ENCODE results near the gene NOSIP. TPM values are rescaled to one million over a fixed set of nuclear protein-coding genes. Genes with fewer than 3 reads are reported as not detected.

Gene NOSIP
- polyA plus RNA-seq, 4 donors = 62.3 to 89.4 (median 68.5) TPM

GRCh38 chr19:49574206-49574755 is 6.1 kb downstream of the NOSIP start:
- DNase-seq (ENCODE audit: low read depth in 4 of 4, low spot score in 2 of 4) = no peak

- no peak for DNase-seq (ENCODE audit: low read depth in 4 of 4, low spot score in 2 of 4)
These were observed 6.9 kb downstream of the NOSIP start for GRCh38 chr19:49573425-49573824.

GRCh38 chr19:49573009-49573408 is 7.3 kb downstream of the NOSIP start:
- DNase-seq (ENCODE audit: low read depth in 4 of 4, low spot score in 2 of 4) = no peak

- DNase-seq (ENCODE audit: low read depth in 4 of 4, low spot score in 2 of 4) = no peak
These were observed 9.2 kb downstream of the NOSIP start for GRCh38 chr19:49570997-49571676.

- DNase-seq (ENCODE audit: low read depth in 4 of 4, low spot score in 2 of 4) = peak in 1 of 4 donors; percentile 81
These were observed 10.1 kb downstream of the NOSIP start for GRCh38 chr19:49570138-49570856.

- DNase-seq (ENCODE audit: low read depth in 4 of 4, low spot score in 2 of 4) = no peak
These were observed 12.4 kb downstream of the NOSIP start for GRCh38 chr19:49567861-49568441.

GRCh38 chr19:49566302-49566701 is 14.1 kb downstream of the NOSIP start:
- no peak for DNase-seq (ENCODE audit: low read depth in 4 of 4, low spot score in 2 of 4)

- DNase-seq (ENCODE audit: low read depth in 4 of 4, low spot score in 2 of 4) = no peak
These were observed 15.1 kb downstream of the NOSIP start for GRCh38 chr19:49565261-49565660.

- no peak for DNase-seq (ENCODE audit: low read depth in 4 of 4, low spot score in 2 of 4)
These were observed 15.7 kb downstream of the NOSIP start for GRCh38 chr19:49564616-49565045.

- no peak for DNase-seq (ENCODE audit: low read depth in 4 of 4, low spot score in 2 of 4)
These were observed 19.9 kb downstream of the NOSIP start for GRCh38 chr19:49560358-49560900.

GRCh38 chr19:49559928-49560327 is 20.4 kb downstream of the NOSIP start:
- DNase-seq (ENCODE audit: low read depth in 4 of 4, low spot score in 2 of 4) = no peak

- no peak for DNase-seq (ENCODE audit: low read depth in 4 of 4, low spot score in 2 of 4)
These were observed 20.9 kb downstream of the NOSIP start for GRCh38 chr19:49559443-49559842.

GRCh38 chr19:49558591-49558990 is 21.8 kb downstream of the NOSIP start:
- DNase-seq (ENCODE audit: low read depth in 4 of 4, low spot score in 2 of 4) = no peak

- no peak for DNase-seq (ENCODE audit: low read depth in 4 of 4, low spot score in 2 of 4)
These were observed 22.6 kb downstream of the NOSIP start for GRCh38 chr19:49557641-49558325.

- no peak for DNase-seq (ENCODE audit: low read depth in 4 of 4, low spot score in 2 of 4)
These were observed 23.7 kb downstream of the NOSIP start for GRCh38 chr19:49556412-49557398.

- DNase-seq (ENCODE audit: low read depth in 4 of 4, low spot score in 2 of 4) = no peak
These were observed 24.6 kb downstream of the NOSIP start for GRCh38 chr19:49555600-49556411.

GRCh38 chr19:49554701-49555181 is 25.6 kb downstream of the NOSIP start:
- DNase-seq (ENCODE audit: low read depth in 4 of 4, low spot score in 2 of 4) = no peak

GRCh38 chr19:49553451-49554271 is 26.7 kb downstream of the NOSIP start:
- DNase-seq (ENCODE audit: low read depth in 4 of 4, low spot score in 2 of 4) = no peak
